HCT116 (cell line): Measurements from ENCODE around the gene CLRN3. TPM values are rescaled to one million over a fixed set of nuclear protein-coding genes. Genes with fewer than 3 reads are reported as not detected.

Experiments
- ATAC-seq: fragments of 200-7000 bp; cut with Tn5 transposase; 2 replicates; pipeline ENCODE4 v1.9.1; 2020; ENCODE audit warnings: mild to moderate bottlenecking, moderate library complexity
- BruUV-seq: library from RNA; stranded (reverse); fragments of 400-500 nt; replicated peaks from 2 replicates; lab custom pipeline; 2021; lab: Mats Ljungman, UMichigan
- CTCF ChIA-PET: fragments of 300-600 bp; sonication (Branson Sonifier 250); formaldehyde crosslinking; loops from one replicate; lab custom pipeline; 2021; ENCODE audit warnings: antibody characterized with exemption; lab: Charles Lee
- POLR2A ChIA-PET: fragments of 300-600, 350-600 bp; sonication (Branson Sonifier 250); formaldehyde crosslinking; loops from one replicate; lab custom pipeline; 2021; ENCODE audit warnings: antibody characterized with exemption; lab: Charles Lee
- RAD21 ChIA-PET, 2 experiments: fragments of 300-600 bp; sonication (Branson Sonifier 250); formaldehyde crosslinking; loops; one replicate each; lab custom pipeline; 2023; ENCODE audit warnings: low total read pairs in 2 of 2; ENCODE audit not compliant: uncharacterized antibody in 2 of 2, unreplicated experiment in 2 of 2, low non-redundant PET in 1 of 2; lab: Charles Lee
- DNase-seq: peaks from one replicate; pipeline ENCODE4 v3.0.0-alpha.2; 2010; ENCODE audit warnings: low read depth, low spot score
- H2AFZ ChIP-seq: fragments of 200-600 bp; shearing (Covaris generic), sonication (generic); 2 replicates; pipeline ENCODE4 v1.6.1; 2017; ENCODE audit warnings: low read depth, mixed run types, mixed read lengths, antibody characterized with exemption, low read length; ENCODE audit not compliant: poor library complexity, severe bottlenecking
- H3K27ac ChIP-seq: 2 replicates; pipeline ENCODE4 v1.5.1; 2012; ENCODE audit warnings: low read depth, low read length
- H3K27me3 ChIP-seq: fragments of 200-600 bp; sonication (generic); 2 replicates; pipeline ENCODE4 v1.6.1; 2016; ENCODE audit warnings: mixed run types, low read length, mixed read lengths; ENCODE audit not compliant: insufficient read depth
- H3K36me3 ChIP-seq, 2 experiments: fragments of 200-500 bp in 1 of 2; fragments of 200-600 bp in 1 of 2; sonication (Bioruptor generic) in 1 of 2; sonication (generic) in 1 of 2; 2 replicates each; pipeline versions ENCODE4 v1.5.1 to v1.6.1; 2014 to 2016; ENCODE audit warnings: low read length in 2 of 2, inconsistent platforms in 1 of 2, mixed read lengths in 1 of 2, mixed run types in 1 of 2; ENCODE audit not compliant: insufficient read depth in 2 of 2, control insufficient read depth in 1 of 2
- H3K4me1 ChIP-seq, 2 experiments: fragments of 200-600 bp in 1 of 2; sonication (generic) in 1 of 2; 2 replicates each; pipeline versions ENCODE4 v1.5.1 to v1.6.1; 2012 to 2017; ENCODE audit warnings: low read length in 2 of 2, inconsistent platforms in 1 of 2, mild to moderate bottlenecking in 1 of 2, mixed read lengths in 1 of 2, mixed run types in 1 of 2, moderate library complexity in 1 of 2; ENCODE audit not compliant: insufficient read depth in 2 of 2, control insufficient read depth in 1 of 2
- H3K4me2 ChIP-seq: fragments of 200-600 bp; sonication (generic); 2 replicates; pipeline ENCODE4 v1.6.1; 2017; ENCODE audit warnings: mixed run types, low read length, mixed read lengths
- H3K4me3 ChIP-seq, 2 experiments: fragments of 200-600 bp in 1 of 2; sonication (generic) in 1 of 2; replicated peaks in 1 of 2; 2 replicates each; pipeline ENCODE4 v1.5.1; 2011 to 2016; ENCODE audit warnings: low read length in 2 of 2, control low read depth in 1 of 2, low read depth in 1 of 2, mild to moderate bottlenecking in 1 of 2, mixed read lengths in 1 of 2, mixed run types in 1 of 2
- H3K79me2 ChIP-seq: fragments of 200-600 bp; sonication (generic); 2 replicates; pipeline ENCODE4 v1.6.1; 2017; ENCODE audit warnings: mild to moderate bottlenecking, mixed run types, low read length, moderate library complexity, mixed read lengths; ENCODE audit not compliant: insufficient read depth
- H3K9ac ChIP-seq: fragments of 200-600 bp; sonication (generic); 2 replicates; pipeline ENCODE4 v1.6.1; 2016; ENCODE audit warnings: low read length, mixed read lengths
- H3K9me2 ChIP-seq: fragments of 200-600 bp; sonication (generic), shearing (Covaris generic); 2 replicates; pipeline ENCODE4 v1.6.1; 2017; ENCODE audit warnings: mixed run types, mild to moderate bottlenecking, moderate library complexity; ENCODE audit not compliant: insufficient read depth
- H3K9me3 ChIP-seq, 2 experiments: fragments of 200-500 bp in 1 of 2; fragments of 200-600 bp in 1 of 2; sonication (Bioruptor generic) in 1 of 2; sonication (generic) in 1 of 2; 2 replicates each; pipeline ENCODE4 v1.6.1; 2014 to 2017; ENCODE audit warnings: low read length in 2 of 2, mixed read lengths in 2 of 2, inconsistent platforms in 1 of 2, low read depth in 1 of 2, mild to moderate bottlenecking in 1 of 2, mixed run types in 1 of 2, moderate library complexity in 1 of 2; ENCODE audit not compliant: control insufficient read depth in 1 of 2, insufficient read depth in 1 of 2
- H4K20me1 ChIP-seq: fragments of 200-600 bp; sonication (generic), shearing (Covaris generic); 2 replicates; pipeline ENCODE4 v1.6.1; 2017; ENCODE audit warnings: mixed run types, mild to moderate bottlenecking, moderate library complexity; ENCODE audit not compliant: insufficient read depth
- ATF3 ChIP-seq: IDR thresholded peaks from 2 replicates; pipeline ENCODE4 v1.6.1; 2012
- CBX3 ChIP-seq: IDR thresholded peaks from 2 replicates; pipeline ENCODE4 v1.6.1; 2012; ENCODE audit warnings: low read depth
- CEBPB ChIP-seq: IDR thresholded peaks from 2 replicates; pipeline ENCODE4 v1.6.1; 2012; ENCODE audit warnings: low read depth
- EGR1 ChIP-seq: IDR thresholded peaks from 2 replicates; pipeline ENCODE4 v1.6.1; 2012; ENCODE audit warnings: low read depth
- ELF1 ChIP-seq: IDR thresholded peaks from 2 replicates; pipeline ENCODE4 v1.6.1; 2012; ENCODE audit warnings: low read depth, borderline replicate concordance
- EZH2phosphoT487 ChIP-seq: fragments of 200-600 bp; IDR thresholded peaks from 2 replicates; pipeline ENCODE4 v1.6.1; 2018; ENCODE audit warnings: antibody characterized with exemption, borderline replicate concordance
- FOSL1 ChIP-seq: IDR thresholded peaks from 2 replicates; pipeline ENCODE4 v1.6.1; 2012; ENCODE audit warnings: low read depth
- POLR2AphosphoS5 ChIP-seq: IDR thresholded peaks from 2 replicates; pipeline ENCODE4 v1.6.1; 2011; ENCODE audit warnings: mild to moderate bottlenecking, low read depth, low read length, moderate library complexity
- RAD21 ChIP-seq: IDR thresholded peaks from 2 replicates; pipeline ENCODE4 v1.6.1; 2012; ENCODE audit warnings: low read depth, mild to moderate bottlenecking
- REST ChIP-seq: IDR thresholded peaks from 2 replicates; pipeline ENCODE4 v1.6.1; 2012; ENCODE audit warnings: low read depth
- SP1 ChIP-seq: IDR thresholded peaks from 2 replicates; pipeline ENCODE4 v1.6.1; 2012; ENCODE audit warnings: low read depth
- SRF ChIP-seq: IDR thresholded peaks from 2 replicates; pipeline ENCODE4 v1.6.1; 2012; ENCODE audit warnings: low read depth
- TCF7L2 ChIP-seq: IDR thresholded peaks from 2 replicates; pipeline ENCODE4 v1.7.0; 2011; ENCODE audit warnings: borderline replicate concordance, inconsistent platforms; ENCODE audit not compliant: insufficient read depth, insufficient read length; ENCODE audit errors: extremely low read depth
- ZBTB33 ChIP-seq: IDR thresholded peaks from 2 replicates; pipeline ENCODE4 v1.6.1; 2011; ENCODE audit warnings: mild to moderate bottlenecking, low read length, moderate library complexity; ENCODE audit not compliant: insufficient replicate concordance; ENCODE audit errors: extremely low read depth
- ZFX ChIP-seq: fragments of 450-650 bp; IDR thresholded peaks from 2 replicates; pipeline ENCODE4 v1.6.1; 2017
- ZNF274 ChIP-seq: fragments of 200-500 bp; sonication (Bioruptor generic); IDR thresholded peaks from 2 replicates; pipeline ENCODE4 v1.6.1; 2014; ENCODE audit warnings: mild to moderate bottlenecking, low read depth, low read length, inconsistent platforms
- intact Hi-C: fragments of 100-400 bp; cut with micrococcal nuclease; formaldehyde crosslinking; loops from 2 replicates; pipeline ENCODE4 v1.10.0; 2022
- total RNA-seq: library from RNA; stranded (reverse); gene quantifications from one replicate; pipeline ENCODE4 v1.2.1, GENCODE V29; 2021; ENCODE audit not compliant: unreplicated experiment
- TF ChIP-seq, protein P1 (sequence below): IDR thresholded peaks from 2 replicates; pipeline ENCODE4 v1.6.1; 2012
- TF ChIP-seq, protein P2 (sequence below), 3 experiments: fragments of 200-600 bp in 1 of 3; sonication (generic) in 1 of 3; IDR thresholded peaks in 2 of 3; conservative IDR thresholded peaks in 1 of 3; 2 replicates each; pipeline ENCODE4 v1.5.1; 2012 to 2017; ENCODE audit warnings: low read depth in 2 of 3, low read length in 2 of 3, antibody characterized with exemption in 1 of 3, borderline replicate concordance in 1 of 3, control low read depth in 1 of 3, mild to moderate bottlenecking in 1 of 3, mixed read lengths in 1 of 3, mixed run types in 1 of 3, moderate library complexity in 1 of 3; ENCODE audit not compliant: insufficient read depth in 1 of 3

CLRN3 gene
- total RNA-seq, 1 experiment from 2014 or later: 0.39 TPM

DNA sequence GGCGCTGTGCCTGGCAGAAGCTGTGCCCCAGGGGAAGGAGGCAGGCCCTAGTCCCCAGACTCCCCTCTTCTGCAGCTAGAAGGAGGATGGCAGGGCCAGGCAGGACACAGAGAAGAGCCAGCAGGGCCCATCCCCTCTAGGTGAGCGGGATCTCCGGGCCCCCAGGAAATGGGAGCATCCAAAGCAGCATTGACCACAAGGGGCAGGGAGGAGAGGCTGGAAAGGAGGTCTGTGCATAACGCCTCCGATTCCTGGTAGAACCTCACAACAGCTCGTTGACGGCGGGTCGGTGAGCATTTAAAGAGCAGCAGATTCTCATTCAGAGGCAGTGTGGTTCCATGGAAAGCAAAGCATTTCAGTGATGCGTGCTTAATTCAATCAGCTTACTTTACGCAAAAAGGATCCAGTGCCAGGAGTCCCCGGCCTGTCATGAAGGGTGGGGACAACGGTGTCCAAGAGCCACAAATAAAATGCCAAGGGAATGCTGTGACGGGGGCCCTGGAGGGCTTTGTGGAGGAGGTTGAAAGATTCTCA, 41.0 kb downstream of the CLRN3 start:
- no peaks in the 10 kb centered on the region for H3K9me3 ChIP-seq
- no peak overlapping the region for H3K9ac ChIP-seq
- H3K79me2 ChIP-seq: no peaks in the 10 kb centered on the region
- DNase-seq (no peak), ATAC-seq (no peak)
- H3K4me1 ChIP-seq: no peaks in the 10 kb centered on the region
- TF ChIP-seq ZFX: no peak
- no peak for TF ChIP-seq RAD21
- no peak for TF ChIP-seq CBX3
- TF ChIP-seq CEBPB: no peak
- TF ChIP-seq REST: no peak
- TF ChIP-seq ELF1: no peak
- TF ChIP-seq, protein P1, sequence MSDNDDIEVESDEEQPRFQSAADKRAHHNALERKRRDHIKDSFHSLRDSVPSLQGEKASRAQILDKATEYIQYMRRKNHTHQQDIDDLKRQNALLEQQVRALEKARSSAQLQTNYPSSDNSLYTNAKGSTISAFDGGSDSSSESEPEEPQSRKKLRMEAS: no peak
- no peak for TF ChIP-seq ATF3
- no peak for TF ChIP-seq ZNF274
- TF ChIP-seq SP1: no peak
- no peak for TF ChIP-seq FOSL1
- TF ChIP-seq EGR1: no peak
- TF ChIP-seq TCF7L2: no peak
- no peak for TF ChIP-seq SRF
- no peak for TF ChIP-seq POLR2AphosphoS5
- TF ChIP-seq EZH2phosphoT487: no peak
- no peak for TF ChIP-seq ZBTB33
- TF ChIP-seq, protein P2, sequence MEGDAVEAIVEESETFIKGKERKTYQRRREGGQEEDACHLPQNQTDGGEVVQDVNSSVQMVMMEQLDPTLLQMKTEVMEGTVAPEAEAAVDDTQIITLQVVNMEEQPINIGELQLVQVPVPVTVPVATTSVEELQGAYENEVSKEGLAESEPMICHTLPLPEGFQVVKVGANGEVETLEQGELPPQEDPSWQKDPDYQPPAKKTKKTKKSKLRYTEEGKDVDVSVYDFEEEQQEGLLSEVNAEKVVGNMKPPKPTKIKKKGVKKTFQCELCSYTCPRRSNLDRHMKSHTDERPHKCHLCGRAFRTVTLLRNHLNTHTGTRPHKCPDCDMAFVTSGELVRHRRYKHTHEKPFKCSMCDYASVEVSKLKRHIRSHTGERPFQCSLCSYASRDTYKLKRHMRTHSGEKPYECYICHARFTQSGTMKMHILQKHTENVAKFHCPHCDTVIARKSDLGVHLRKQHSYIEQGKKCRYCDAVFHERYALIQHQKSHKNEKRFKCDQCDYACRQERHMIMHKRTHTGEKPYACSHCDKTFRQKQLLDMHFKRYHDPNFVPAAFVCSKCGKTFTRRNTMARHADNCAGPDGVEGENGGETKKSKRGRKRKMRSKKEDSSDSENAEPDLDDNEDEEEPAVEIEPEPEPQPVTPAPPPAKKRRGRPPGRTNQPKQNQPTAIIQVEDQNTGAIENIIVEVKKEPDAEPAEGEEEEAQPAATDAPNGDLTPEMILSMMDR (IDR thresholded peaks at IDR 0.05 in 2 of 3, conservative IDR thresholded peaks at IDR 0.05 in 1 of 3; ENCODE audit: borderline replicate concordance in 1 of 3, insufficient read depth in 1 of 3, low read depth in 2 of 3, low read length in 2 of 3): no peak
- BruUV-seq: no TSS peak
- H3K27me3 ChIP-seq: peaks cover 6% of the 10 kb centered on the region; the same call in 1 of the 2 replicates
- no peaks in the 10 kb centered on the region for H4K20me1 ChIP-seq
- no peak overlapping the region for H3K4me3 ChIP-seq
- H3K4me2 ChIP-seq: no peak overlapping the region
- ChIA-PET POLR2A (no interaction called here), CTCF (interaction anchor here (6.5 kb wide), 1 partner anchor 135 kb away, joined by 131 read pairs; no protein-coding TSS in a partner anchor), RAD21 (no interaction called here)
- H3K27ac ChIP-seq: no peak overlapping the region
- intact Hi-C loops: loop anchor here (5.0 to 10.0 kb wide), 2 partner anchors 607 to 1869 kb away; no protein-coding TSS in a partner anchor
- H3K9me2 ChIP-seq: no peaks in the 10 kb centered on the region
- H3K36me3 ChIP-seq: no peaks in the 10 kb centered on the region
- H2AFZ ChIP-seq: no peak overlapping the region
